GM19455 (cell line): Measurements from ENCODE around the gene PRICKLE3.
"Not testable (repeated sequence)": the region's sequence is repeated elsewhere in the genome, so short reads cannot be mapped to it uniquely, and the experiment has no call there.

Experiments
- ATAC-seq: cut with Tn5 transposase; IDR thresholded peaks from one replicate; pipeline ENCODE4 v1.9.1; 2021; ENCODE audit not compliant: unreplicated experiment

The PRICKLE3 gene

DNA sequence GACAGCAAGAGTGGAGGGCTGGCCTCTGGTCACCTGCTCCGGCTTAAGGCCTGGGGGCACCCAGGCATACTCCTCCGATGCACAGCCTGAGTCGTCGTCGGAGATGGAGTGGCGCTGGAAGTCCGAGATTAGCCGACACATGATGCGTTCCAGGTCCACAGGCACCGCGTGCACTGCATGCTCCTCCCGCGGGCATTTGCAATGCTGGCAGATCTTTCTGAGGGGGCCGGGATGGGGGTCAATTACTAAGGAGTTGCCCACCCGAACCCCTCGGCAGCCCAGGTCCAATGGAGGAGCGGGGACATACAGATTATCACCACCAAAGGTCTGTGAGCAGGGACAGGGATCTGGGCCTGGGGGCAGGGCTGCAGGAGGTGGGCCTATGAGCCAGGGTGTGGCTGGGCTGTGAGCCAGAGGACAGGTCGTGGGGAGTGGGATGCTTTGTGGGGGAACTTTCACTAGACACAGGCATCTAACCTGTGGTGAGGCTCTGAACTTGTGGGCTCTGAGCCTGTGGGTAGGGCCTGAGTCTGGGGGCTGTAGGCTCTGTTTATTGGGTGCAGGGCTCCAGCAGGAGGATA lies 2.4 kb downstream of the PRICKLE3 start:
- no peak for ATAC-seq

- no peak for ATAC-seq
Observed at GRCh38 chrX:49179358-49179757, 6.8 kb downstream of the PRICKLE3 start.

GRCh38 chrX:49178537-49178936 lies 7.6 kb downstream of the PRICKLE3 start:
- ATAC-seq: no peak

DNA sequence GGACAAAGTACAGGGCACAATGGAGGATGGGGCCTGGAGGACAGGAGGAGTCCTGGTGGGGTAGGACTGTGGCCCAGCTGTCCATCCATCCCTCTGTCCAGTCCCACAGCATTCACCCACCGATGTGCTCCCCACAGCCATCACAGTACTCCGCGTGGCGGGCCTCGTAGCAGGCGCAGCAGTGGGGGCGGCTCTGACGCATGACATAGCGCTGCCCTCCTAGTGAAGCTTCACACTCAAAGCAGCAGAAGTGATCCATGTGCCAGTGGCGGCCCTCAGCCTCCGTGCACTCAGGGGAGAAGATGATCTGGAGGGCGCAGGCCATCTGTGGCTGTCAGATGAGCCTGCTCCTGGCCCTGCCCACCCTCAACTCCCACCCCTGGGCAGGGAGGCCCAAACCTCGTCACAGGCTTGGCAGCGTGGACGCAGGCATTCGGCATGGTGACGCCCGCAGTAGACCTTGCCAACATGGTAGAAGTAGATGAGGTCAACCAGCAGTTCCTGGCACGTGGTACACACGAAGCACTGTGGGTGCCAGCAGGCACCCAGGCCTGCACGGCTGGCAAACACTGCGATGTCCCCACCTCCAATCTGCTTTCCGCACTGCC lies 8.2 kb downstream of the PRICKLE3 start:
- ATAC-seq: no peak

DNA sequence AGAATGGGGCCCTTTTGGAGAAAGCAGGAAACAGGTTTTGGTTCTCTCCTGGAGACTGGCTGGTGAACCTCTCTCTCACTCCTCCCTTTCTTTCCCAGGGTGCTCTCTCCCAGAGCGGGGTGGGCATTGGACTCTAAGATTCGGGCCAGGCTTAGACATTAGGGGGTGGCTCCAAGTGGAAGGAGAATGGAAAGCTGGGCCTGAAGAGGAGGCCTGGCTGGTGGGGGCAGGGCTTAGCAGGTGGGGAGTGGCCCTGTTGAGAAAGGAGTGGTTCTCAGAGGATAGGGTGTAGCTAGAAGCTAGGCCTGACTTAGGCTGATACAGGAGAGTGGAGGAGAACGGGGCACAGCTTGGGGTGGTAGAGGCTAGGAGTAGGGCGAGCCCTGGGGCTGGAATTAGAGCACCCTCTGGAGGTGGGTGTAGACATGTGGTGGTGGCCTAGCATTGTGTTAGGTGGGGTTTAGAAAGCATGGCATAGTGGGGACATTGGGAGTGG lies 8.8 kb downstream of the PRICKLE3 start:
- ATAC-seq: no peak

DNA sequence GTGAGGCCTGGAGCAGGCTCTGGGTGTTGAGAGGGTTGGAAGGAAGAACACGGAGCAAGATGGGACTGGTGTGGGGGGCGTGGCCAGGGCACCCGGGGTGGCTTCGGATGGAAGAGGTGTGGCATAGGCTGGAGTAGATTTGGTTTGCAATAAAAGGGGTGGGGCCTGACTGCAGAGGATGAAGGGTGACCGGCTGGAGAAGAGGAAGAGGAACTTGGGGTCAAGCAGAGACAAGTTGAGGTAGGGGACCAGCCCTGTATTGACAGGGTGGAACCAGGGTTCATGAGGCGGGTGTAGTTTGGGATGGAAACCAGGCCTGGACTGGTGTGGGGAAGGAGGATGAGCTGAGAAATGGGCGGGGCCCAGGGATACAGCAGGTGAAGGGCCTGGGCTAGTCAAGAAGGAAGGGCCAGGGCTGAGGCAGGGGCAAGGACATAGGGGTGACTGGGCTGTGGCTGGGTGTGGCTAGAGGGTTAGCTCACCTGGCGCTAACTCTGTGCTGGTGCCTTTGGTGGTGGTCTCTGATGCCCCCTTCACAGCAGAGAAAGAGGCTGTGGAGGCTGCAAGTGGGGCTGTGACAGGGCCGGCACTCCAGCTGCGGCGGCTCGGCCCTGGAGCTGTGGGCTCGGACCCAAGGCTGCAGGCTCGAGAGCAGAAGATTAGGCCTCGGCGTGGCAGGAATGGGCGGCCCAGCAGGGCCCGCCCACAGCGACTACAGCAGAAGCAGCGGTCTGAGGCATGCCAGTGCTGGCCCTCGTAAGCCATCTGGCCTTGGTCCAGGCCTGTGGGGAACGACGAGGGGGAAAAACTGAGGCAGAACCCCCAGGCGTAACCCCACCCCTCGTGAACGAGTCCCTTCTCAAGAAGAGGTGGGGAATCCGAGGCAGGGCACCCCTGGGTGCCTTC lies 9.5 kb downstream of the PRICKLE3 start:
- ATAC-seq: no peak

GRCh38 chrX:49175435-49176274 lies 10.5 kb downstream of the PRICKLE3 start:
- ATAC-seq: no peak

- no peak for ATAC-seq
Observed at GRCh38 chrX:49174723-49175122, 11.4 kb downstream of the PRICKLE3 start.

DNA sequence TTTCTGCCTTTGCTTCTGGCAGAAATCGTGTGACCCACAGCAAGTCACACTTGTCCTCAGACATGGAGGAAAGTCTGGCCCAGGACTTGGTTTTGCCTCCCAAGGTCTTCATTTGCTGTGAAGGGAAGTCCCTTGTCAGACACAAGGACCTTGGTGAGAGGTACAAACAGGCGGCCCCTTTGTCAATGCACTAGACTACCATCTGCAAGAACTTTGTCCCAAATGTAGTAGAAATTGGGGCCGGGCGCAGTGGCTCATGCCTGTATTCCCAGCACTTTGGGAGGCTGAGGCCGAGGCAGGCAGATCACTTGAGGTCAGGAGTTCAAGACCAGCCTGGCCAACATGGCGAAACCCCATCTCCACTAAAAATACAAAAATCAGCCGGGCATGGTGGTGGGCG lies 12.6 kb downstream of the PRICKLE3 start:
- not testable (repeated sequence) for ATAC-seq

- ATAC-seq: peak; percentile 71
Observed at GRCh38 chrX:49172280-49172780, 13.8 kb downstream of the PRICKLE3 start.

DNA sequence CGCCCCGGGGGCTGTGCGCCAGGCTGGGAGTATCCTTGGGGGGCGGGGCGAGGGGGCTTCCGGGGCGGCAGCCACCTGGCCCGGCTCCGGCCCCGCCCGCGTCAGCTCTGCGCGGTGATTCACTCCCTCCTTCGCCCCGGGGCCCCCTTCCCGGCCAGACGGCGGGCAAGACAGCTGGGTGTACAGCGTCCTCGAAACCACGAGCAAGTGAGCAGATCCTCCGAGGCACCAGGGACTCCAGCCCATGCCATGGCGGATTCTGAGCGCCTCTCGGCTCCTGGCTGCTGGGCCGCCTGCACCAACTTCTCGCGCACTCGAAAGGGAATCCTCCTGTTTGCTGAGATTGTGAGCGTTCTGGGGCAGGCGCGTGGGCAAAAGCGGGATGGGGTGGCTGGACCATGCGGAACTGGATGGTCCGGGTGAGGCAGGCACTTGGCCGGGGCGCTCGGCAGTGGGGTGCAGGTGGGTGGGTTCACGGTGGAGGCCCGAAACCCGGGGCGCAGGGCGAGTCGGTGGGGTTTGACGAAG lies 14.4 kb downstream of the PRICKLE3 start, which contains the start of gene PLP2:
Gene PLP2, plus strand, starts transcription at position 147 of the 528 bp plus-strand sequence. Its CDS starts 103 bp downstream, at position 250.
- ATAC-seq: peak; percentile 27

- no peak for ATAC-seq
Observed at GRCh38 chrX:49167740-49168108, 18.4 kb downstream of the PRICKLE3 start.

- ATAC-seq: no peak
Observed at GRCh38 chrX:49166914-49167739, 19.0 kb downstream of the PRICKLE3 start.

DNA sequence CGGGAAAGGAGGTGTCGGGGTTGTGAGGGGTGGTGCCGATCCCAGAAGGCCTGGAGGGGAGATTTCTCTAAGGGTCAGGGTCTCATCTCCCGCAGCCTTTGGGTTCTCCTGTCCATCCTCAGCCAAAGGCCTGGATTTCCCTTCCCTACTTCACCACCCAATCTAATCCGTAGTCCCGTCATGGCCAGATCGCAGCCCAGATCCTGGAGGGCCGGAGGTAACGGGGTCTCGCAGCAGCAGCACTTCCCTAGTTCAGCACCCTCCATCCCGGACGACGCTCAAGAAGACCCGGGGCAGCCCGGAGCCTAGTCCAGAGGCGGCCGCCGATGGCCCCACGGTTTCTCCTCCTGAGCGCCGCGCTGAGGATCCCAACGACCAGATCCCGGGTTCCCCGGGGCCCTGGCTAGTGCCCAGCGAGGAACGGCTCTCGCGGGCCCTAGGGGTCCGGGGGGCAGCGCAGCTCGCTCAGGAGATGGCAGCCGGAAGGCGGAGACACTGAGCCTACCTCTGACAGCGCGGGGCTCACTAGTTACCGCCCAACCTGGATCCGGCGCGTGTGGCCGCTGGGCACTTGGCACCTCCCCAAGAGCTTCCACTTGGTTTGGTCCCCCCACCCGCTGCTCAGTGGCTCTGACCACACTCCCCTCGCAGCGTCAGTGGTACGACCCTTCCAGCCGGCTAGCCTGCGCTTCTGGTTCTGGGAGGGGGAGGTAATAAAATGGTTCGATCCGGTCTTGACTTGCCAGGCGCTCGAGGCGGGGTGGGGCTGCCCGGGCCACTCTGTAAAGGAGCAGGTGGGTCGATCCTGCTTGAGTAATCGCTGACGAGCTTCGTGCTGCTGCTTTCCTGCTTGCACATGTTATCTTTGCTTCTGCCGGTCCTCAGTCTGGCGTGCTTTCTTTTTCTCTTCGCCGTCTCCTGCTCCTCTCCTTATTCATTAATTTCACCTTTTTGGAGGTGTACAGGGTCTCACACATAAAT lies 20.0 kb downstream of the PRICKLE3 start:
- ATAC-seq: no peak

DNA sequence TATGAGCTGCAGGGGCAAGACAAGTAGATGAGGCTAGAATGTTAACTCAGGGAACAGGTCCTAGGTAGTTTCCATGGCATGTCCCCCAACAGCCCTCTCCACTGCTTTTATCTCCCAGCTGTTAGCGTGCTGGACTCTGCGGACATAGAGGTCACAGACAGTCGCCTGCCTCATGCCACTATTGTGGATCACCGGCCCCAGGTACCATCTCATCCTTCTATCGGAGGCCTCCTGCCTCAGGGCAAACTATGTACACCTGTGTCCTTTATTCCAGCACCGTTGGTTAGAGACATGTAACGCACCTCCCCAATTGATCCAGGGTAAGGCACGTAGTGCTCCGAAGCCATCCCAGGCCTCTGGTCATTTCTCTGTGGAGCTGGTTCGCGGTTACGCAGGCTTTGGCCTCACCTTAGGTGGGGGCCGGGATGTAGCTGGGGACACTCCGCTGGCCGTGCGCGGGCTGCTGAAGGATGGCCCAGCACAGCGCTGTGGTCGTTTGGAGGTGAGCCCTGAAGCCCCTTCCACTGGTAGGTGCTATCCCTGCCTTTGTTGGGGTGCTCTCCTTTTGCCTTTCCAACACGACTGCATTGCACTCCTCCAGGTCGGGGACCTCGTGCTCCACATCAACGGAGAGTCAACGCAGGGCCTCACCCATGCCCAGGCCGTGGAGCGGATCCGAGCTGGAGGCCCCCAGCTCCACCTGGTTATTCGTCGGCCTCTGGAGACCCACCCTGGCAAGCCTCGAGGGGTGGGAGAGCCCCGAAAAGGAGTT lies 21.4 kb downstream of the PRICKLE3 start:
- ATAC-seq: no peak

DNA sequence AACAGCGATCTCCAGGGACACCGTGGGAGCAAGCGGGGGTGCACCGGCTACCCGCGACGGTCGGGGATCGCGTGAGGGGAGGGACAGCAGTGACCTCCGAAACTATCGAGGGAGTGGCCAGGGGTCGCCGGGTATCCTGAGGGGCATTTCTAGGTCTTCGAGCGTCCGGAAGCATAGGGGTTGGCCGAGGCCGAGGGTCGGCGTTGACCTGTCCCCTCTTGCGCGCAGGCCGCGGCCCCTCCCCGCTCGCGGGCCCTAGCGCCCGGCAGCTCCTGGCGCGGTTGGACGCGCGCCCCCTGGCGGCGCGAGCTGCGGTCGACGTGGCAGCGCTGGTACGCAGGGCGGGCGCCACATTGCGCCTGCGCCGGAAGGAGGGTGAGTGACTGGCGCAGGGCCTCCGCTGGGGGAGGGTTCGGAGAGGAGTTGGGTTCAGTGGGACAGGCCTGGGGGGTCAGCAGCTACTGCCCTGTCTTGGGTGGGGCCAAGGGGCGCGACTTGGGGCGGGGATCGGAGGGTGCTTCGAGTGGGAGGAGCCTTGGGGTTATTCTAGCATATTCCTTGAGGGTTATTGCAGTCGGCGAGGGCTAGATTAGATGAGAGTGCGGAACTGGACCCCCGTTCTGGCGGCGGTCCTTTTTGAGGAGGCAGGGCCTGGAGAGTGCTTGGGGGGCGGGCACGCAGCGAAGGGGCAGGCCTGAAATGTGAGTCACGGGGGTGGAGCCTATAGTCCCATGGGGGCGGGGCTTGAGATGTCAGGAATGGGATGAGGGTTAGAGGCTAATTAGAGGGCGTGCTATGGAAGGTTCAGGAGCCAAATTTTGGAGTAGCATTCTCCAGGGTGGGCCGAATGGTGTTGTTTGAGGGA lies 22.4 kb downstream of the PRICKLE3 start:
- no peak for ATAC-seq

GRCh38 chrX:49162620-49163019 lies 23.6 kb downstream of the PRICKLE3 start, which contains the start of gene MAGIX:
Gene MAGIX, plus strand, starts transcription at chrX:49162758. Its CDS starts 132 bp downstream, at chrX:49162890.
- no peak for ATAC-seq
